Measurements from ENCODE around the gene SORCS2. TPM values are rescaled to one million over a fixed set of nuclear protein-coding genes. Genes with fewer than 3 reads are reported as not detected.

SORCS2 gene
- polyA plus RNA-seq, 1 of the 3 experiments (the other 2 are of a cell fraction): 1.6 TPM

GRCh38 chr4:7441201-7441600 lies 248.9 kb downstream of the SORCS2 start:
- no peaks in the 10 kb centered on the region for H3K36me3 ChIP-seq (replicated peaks in 1 of 2; ENCODE audit: control insufficient read depth in 1 of 2, insufficient read depth in 2 of 2, low read length in 1 of 2)
- no peak overlapping the region for H3K4me2 ChIP-seq
- no peaks in the 10 kb centered on the region for H3K9me2 ChIP-seq
- H3K27ac ChIP-seq (ENCODE audit: low read depth in 2 of 2, low read length in 1 of 2): no peak overlapping the region
- H3K4me1 ChIP-seq (ENCODE audit: control insufficient read depth in 1 of 2, insufficient read depth in 2 of 2, low read depth in 1 of 2, low read length in 1 of 2): no peaks in the 10 kb centered on the region
- no peak for DNase-seq
- no peak overlapping the region for H3K9ac ChIP-seq
- no peaks in the 10 kb centered on the region for H3K79me2 ChIP-seq (ENCODE audit: insufficient read depth)
- 61% methylated on average over 4 of the region's 7 CpGs for WGBS (ENCODE audit: low lambda C conversion rate)
- H2AFZ ChIP-seq (ENCODE audit: low read depth): no peak overlapping the region
- H4K20me1 ChIP-seq (ENCODE audit: insufficient read depth): no peaks in the 10 kb centered on the region
- H3K9me3 ChIP-seq: no peaks in the 10 kb centered on the region
- TF ChIP-seq TAF1 (IDR thresholded peaks at IDR 0.05; ENCODE audit: borderline replicate concordance, low read depth, low read length): no peak
- no peak for TF ChIP-seq MEF2A (IDR thresholded peaks at IDR 0.05; ENCODE audit: borderline replicate concordance, low read depth)
- TF ChIP-seq RXRA (IDR thresholded peaks at IDR 0.05; ENCODE audit: borderline replicate concordance, low read depth): no peak
- TF ChIP-seq NFIC (IDR thresholded peaks at IDR 0.05; ENCODE audit: borderline replicate concordance): no peak
- no peak for TF ChIP-seq EP300 (IDR thresholded peaks at IDR 0.05; ENCODE audit: borderline replicate concordance in 1 of 2, low read depth in 1 of 2, low read length in 1 of 2)
- no peak for TF ChIP-seq FOSL2 (IDR thresholded peaks at IDR 0.05; ENCODE audit: borderline replicate concordance, low read depth)
- TF ChIP-seq RFX5 (IDR thresholded peaks at IDR 0.05; ENCODE audit: low read length): no peak
- no peak for TF ChIP-seq MAX (IDR thresholded peaks at IDR 0.05; ENCODE audit: low read depth)
- no peak for TF ChIP-seq USF2 (IDR thresholded peaks at IDR 0.05; ENCODE audit: borderline replicate concordance, low read depth, low read length)
- TF ChIP-seq CHD2 (IDR thresholded peaks at IDR 0.05; ENCODE audit: low read length, partially characterized antibody): no peak
- TF ChIP-seq FOXM1 (IDR thresholded peaks at IDR 0.05; ENCODE audit: low read depth): no peak
- TF ChIP-seq POLR2AphosphoS5 (IDR thresholded peaks at IDR 0.05; ENCODE audit: low read depth, low read length): no peak
- no peak for TF ChIP-seq ZBTB33 (IDR thresholded peaks at IDR 0.05; ENCODE audit: borderline replicate concordance, low read depth)
- no peak for TF ChIP-seq TEAD4 (IDR thresholded peaks at IDR 0.05; ENCODE audit: borderline replicate concordance, insufficient read depth)
- ChIA-PET POLR2A (no interaction called here), CTCF (no interaction called here)
- no peak overlapping the region for H3K4me3 ChIP-seq (ENCODE audit: low read depth in 2 of 2, low read length in 1 of 2)
- H3K27me3 ChIP-seq (ENCODE audit: insufficient read depth): peaks cover 5% of the 10 kb centered on the region; the same call in 1 of the 2 replicates
- no peaks in the 10 kb centered on the region for H3F3A ChIP-seq (replicated peaks; ENCODE audit: insufficient read depth)

GRCh38 chr4:7442574-7443162 lies 250.3 kb downstream of the SORCS2 start:
- Histone ChIP-seq H3K9me3 (no peaks in the 10 kb centered on the region), H3K9ac (no peak overlapping the region), H3K79me2 (ENCODE audit: insufficient read depth) (no peaks in the 10 kb centered on the region), H3K27me3 (ENCODE audit: insufficient read depth) (peaks cover 13% of the 10 kb centered on the region; the same call in 1 of the 2 replicates), H4K20me1 (ENCODE audit: insufficient read depth) (no peaks in the 10 kb centered on the region), H3K4me2 (no peak overlapping the region), H3K9me2 (no peaks in the 10 kb centered on the region), H3K36me3 (replicated peaks in 1 of 2; ENCODE audit: control insufficient read depth in 1 of 2, insufficient read depth in 2 of 2, low read length in 1 of 2) (no peaks in the 10 kb centered on the region), H3F3A (replicated peaks; ENCODE audit: insufficient read depth) (no peaks in the 10 kb centered on the region), H3K4me3 (ENCODE audit: low read depth in 2 of 2, low read length in 1 of 2) (no peak overlapping the region), H3K4me1 (ENCODE audit: control insufficient read depth in 1 of 2, insufficient read depth in 2 of 2, low read depth in 1 of 2, low read length in 1 of 2) (no peaks in the 10 kb centered on the region), H3K27ac (ENCODE audit: low read depth in 2 of 2, low read length in 1 of 2) (no peak overlapping the region), H2AFZ (ENCODE audit: low read depth) (no peak overlapping the region)
- CTCF ChIA-PET: no interaction called here
- POLR2A ChIA-PET: interaction anchor here (0.6 kb wide), 1 partner anchor 241 kb away, joined by 3 read pairs; no protein-coding TSS in a partner anchor
- no peak for TF ChIP-seq NRF1 (IDR thresholded peaks at IDR 0.05; ENCODE audit: low read depth, low read length)
- TF ChIP-seq ZBTB33 (IDR thresholded peaks at IDR 0.05; ENCODE audit: borderline replicate concordance, low read depth): no peak
- TF ChIP-seq MXI1 (IDR thresholded peaks at IDR 0.05; ENCODE audit: low read depth, low read length): no peak
- no peak for TF ChIP-seq TAF1 (IDR thresholded peaks at IDR 0.05; ENCODE audit: borderline replicate concordance, low read depth, low read length)
- TF ChIP-seq YY1 (IDR thresholded peaks at IDR 0.05; ENCODE audit: low read depth): no peak
- no peak for TF ChIP-seq RCOR1 (IDR thresholded peaks at IDR 0.05; ENCODE audit: low read length)
- TF ChIP-seq MEF2A (IDR thresholded peaks at IDR 0.05; ENCODE audit: borderline replicate concordance, low read depth): no peak
- no peak for TF ChIP-seq FOSL2 (IDR thresholded peaks at IDR 0.05; ENCODE audit: borderline replicate concordance, low read depth)
- no peak for TF ChIP-seq ELF1 (IDR thresholded peaks at IDR 0.05)
- WGBS (ENCODE audit: low lambda C conversion rate): 81% methylated on average over 15 of the region's 15 CpGs
- DNase-seq: no peak

Measured in SK-N-SH (cell line).